Parathyroid adenoma (tissue), 2 donors: Measurements from ENCODE around the gene KRT15.

Experiments used
- H2AFZ ChIP-seq: fragments of 300-600 bp; sonication (generic); one replicate; pipeline ENCODE4 v1.7.0; 2017; ENCODE audit warnings: antibody characterized with exemption, mild to moderate bottlenecking
- H3K27ac ChIP-seq: fragments of 300-600 bp; sonication (generic); one replicate; pipeline ENCODE4 v1.7.0; 2017
- H3K27me3 ChIP-seq: fragments of 300-600 bp; sonication (generic); one replicate; pipeline ENCODE4 v1.7.0; 2017; ENCODE audit warnings: low read length; ENCODE audit not compliant: control insufficient read depth, insufficient read depth
- H3K36me3 ChIP-seq: fragments of 300-600 bp; sonication (generic); one replicate; pipeline ENCODE4 v1.7.0; 2017; ENCODE audit warnings: low read length; ENCODE audit not compliant: control insufficient read depth, insufficient read depth
- H3K4me1 ChIP-seq: fragments of 300-600 bp; sonication (generic); one replicate; pipeline ENCODE4 v1.7.0; 2017; ENCODE audit warnings: control low read depth
- H3K4me2 ChIP-seq: fragments of 300-600 bp; sonication (generic); one replicate; pipeline ENCODE4 v1.7.0; 2017; ENCODE audit warnings: low read length
- H3K4me3 ChIP-seq: fragments of 300-600 bp; sonication (generic); one replicate; pipeline ENCODE4 v1.7.0; 2017; ENCODE audit warnings: low read depth, low read length
- H3K79me2 ChIP-seq: fragments of 300-600 bp; sonication (generic); one replicate; pipeline ENCODE4 v1.7.0; 2017; ENCODE audit warnings: control low read depth
- H3K9ac ChIP-seq: fragments of 300-600 bp; sonication (generic); one replicate; pipeline ENCODE4 v1.7.0; 2017; ENCODE audit warnings: mild to moderate bottlenecking
- H3K9me3 ChIP-seq: fragments of 300-600 bp; sonication (generic); one replicate; pipeline ENCODE4 v1.7.0; 2017; ENCODE audit warnings: low read length; ENCODE audit not compliant: control insufficient read depth
- TF ChIP-seq, protein P1 (sequence below): fragments of 300-600 bp; sonication (generic); IDR thresholded peaks from one replicate; pipeline ENCODE4 v1.7.0; 2017; ENCODE audit warnings: antibody characterized with exemption, mild to moderate bottlenecking
- donor health status: primary hyperparathyroidism.

The KRT15 gene

DNA sequence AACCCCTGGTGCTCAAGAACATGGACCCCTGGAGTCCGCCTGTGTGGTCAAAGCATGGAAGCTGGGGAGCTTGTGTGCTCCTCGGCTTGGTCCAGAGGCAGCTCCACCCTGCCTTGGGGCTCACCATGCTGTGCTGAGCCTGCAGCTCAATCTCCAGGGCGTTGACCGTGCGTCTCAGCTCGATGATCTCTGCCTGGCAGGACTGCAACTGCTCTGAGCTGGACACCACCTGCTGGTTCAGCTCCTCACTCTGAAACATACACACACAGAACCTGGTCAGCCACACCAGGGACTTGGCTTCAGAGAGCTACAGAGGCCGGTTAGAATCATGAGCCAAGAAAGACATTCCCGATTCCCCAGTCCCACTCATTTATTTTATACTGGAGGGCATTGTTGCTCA, 40.5 kb downstream of the KRT15 start:
- H3K9ac ChIP-seq, result no peak overlapping the region
- H3K79me2 ChIP-seq, result no peaks in the 10 kb centered on the region
- no peaks in the 10 kb centered on the region for H3K27me3 ChIP-seq
- TF ChIP-seq, protein P1, sequence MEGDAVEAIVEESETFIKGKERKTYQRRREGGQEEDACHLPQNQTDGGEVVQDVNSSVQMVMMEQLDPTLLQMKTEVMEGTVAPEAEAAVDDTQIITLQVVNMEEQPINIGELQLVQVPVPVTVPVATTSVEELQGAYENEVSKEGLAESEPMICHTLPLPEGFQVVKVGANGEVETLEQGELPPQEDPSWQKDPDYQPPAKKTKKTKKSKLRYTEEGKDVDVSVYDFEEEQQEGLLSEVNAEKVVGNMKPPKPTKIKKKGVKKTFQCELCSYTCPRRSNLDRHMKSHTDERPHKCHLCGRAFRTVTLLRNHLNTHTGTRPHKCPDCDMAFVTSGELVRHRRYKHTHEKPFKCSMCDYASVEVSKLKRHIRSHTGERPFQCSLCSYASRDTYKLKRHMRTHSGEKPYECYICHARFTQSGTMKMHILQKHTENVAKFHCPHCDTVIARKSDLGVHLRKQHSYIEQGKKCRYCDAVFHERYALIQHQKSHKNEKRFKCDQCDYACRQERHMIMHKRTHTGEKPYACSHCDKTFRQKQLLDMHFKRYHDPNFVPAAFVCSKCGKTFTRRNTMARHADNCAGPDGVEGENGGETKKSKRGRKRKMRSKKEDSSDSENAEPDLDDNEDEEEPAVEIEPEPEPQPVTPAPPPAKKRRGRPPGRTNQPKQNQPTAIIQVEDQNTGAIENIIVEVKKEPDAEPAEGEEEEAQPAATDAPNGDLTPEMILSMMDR, result no peak
- no peak overlapping the region for H3K4me2 ChIP-seq
- no peak overlapping the region for H3K4me3 ChIP-seq
- H3K4me1 ChIP-seq, result no peaks in the 10 kb centered on the region
- no peak overlapping the region for H2AFZ ChIP-seq
- no peak overlapping the region for H3K27ac ChIP-seq
- no peaks in the 10 kb centered on the region for H3K36me3 ChIP-seq
- H3K9me3 ChIP-seq, result no peaks in the 10 kb centered on the region

DNA sequence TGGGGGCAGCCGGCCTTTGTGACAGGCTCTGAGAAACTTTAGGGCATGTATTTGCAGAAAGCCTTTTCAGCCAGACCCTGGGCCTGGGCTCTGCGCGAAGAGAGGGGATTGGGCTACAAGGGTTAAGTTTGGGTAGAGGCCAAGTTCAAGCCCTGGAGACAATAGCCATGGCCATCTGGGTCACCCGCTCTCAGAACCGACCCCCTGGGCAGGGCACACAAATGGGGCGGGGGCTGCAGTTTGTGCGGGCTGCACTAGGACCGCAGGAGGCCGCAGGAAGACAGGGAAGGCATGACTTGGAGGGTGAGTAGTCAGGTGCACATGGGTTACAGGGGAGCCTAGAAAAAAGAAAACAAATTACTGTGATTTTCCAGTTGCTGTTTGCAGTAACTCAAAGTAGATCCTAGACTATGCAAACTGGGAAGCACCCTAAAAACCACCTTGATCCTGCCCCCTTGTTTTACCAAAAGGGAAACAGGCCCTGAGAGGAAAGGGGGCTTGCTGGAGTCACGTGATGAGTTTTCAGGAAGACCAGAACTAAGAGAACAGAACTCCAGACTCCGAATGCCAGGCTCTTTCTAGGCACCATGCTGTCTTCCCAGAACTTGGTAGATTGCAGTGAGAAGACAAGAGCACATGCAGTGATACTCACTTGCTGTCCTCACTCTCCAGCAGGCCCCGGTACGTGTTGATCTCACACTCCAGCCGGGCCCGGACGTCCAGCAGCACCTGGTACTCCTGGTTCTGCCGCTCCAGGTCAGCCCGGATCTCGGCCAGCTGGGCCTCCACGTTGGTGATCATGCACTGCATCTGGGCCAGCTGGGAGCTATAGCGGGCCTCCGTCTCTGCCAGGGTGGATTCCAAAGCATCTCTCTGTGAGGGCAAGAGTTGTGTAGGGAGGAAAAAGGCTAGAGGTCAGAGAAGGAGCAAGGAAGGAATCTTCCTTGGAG, 41.5 kb downstream of the KRT15 start:
- Histone ChIP-seq H3K79me2 (no peaks in the 10 kb centered on the region), H2AFZ (no peak overlapping the region), H3K9me3 (no peaks in the 10 kb centered on the region), H3K27ac (no peak overlapping the region), H3K9ac (no peak overlapping the region), H3K4me1 (no peaks in the 10 kb centered on the region), H3K27me3 (no peaks in the 10 kb centered on the region), H3K4me3 (no peak overlapping the region), H3K36me3 (no peaks in the 10 kb centered on the region), H3K4me2 (no peak overlapping the region)
- TF ChIP-seq, protein P1, result no peak

DNA sequence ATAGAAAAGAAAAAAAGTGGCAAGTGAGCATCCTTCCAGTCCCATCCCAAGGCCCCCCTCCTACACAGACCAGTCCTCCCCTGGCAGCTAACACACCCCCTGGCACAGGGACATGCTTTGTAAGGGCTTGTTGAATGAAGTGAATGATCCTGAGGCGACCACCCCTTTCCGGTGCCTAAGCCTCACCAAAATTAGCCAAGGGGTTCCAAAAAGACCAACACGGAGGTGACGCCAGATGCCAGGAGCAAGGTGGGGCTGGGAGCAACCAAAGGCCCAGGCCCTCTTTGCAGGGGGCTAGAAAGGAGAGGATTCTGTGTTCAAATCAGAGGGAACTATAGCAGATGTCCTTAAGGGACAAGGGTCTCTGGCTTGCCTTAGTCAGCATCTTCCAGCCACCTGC, 43.3 kb downstream of the KRT15 start:
- TF ChIP-seq, protein P1, result no peak
- no peaks in the 10 kb centered on the region for H3K79me2 ChIP-seq
- H3K4me2 ChIP-seq, result no peak overlapping the region
- H2AFZ ChIP-seq, result no peak overlapping the region
- H3K9me3 ChIP-seq, result no peaks in the 10 kb centered on the region
- no peak overlapping the region for H3K27ac ChIP-seq
- H3K9ac ChIP-seq, result no peak overlapping the region
- H3K27me3 ChIP-seq, result no peaks in the 10 kb centered on the region
- no peak overlapping the region for H3K4me3 ChIP-seq
- no peaks in the 10 kb centered on the region for H3K4me1 ChIP-seq
- H3K36me3 ChIP-seq, result no peaks in the 10 kb centered on the region

DNA sequence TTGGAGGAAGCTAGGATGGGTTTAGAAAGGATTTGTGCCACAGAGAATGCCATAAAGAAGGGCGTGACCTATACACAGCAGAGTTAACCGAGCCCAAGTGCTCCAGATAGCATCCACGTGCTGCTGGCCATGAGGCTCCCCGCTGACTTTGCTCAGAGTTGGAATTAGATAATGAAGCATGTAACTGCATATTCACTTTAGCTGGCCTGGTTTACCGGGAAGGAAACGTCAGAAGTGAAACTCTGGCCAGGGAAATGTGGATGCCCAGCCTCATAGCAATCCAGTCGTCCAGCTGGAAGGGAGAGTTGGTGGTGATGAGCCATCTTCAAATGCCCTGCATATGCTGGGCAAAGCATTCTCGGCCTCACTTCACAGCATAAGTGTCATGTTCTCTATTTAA, 43.8 kb downstream of the KRT15 start:
- TF ChIP-seq, protein P1, result no peak
- Histone ChIP-seq H2AFZ (no peak overlapping the region), H3K79me2 (no peaks in the 10 kb centered on the region), H3K36me3 (no peaks in the 10 kb centered on the region), H3K9ac (no peak overlapping the region), H3K4me2 (no peak overlapping the region), H3K9me3 (no peaks in the 10 kb centered on the region), H3K27ac (no peak overlapping the region), H3K4me1 (no peaks in the 10 kb centered on the region), H3K4me3 (no peak overlapping the region), H3K27me3 (no peaks in the 10 kb centered on the region)

DNA sequence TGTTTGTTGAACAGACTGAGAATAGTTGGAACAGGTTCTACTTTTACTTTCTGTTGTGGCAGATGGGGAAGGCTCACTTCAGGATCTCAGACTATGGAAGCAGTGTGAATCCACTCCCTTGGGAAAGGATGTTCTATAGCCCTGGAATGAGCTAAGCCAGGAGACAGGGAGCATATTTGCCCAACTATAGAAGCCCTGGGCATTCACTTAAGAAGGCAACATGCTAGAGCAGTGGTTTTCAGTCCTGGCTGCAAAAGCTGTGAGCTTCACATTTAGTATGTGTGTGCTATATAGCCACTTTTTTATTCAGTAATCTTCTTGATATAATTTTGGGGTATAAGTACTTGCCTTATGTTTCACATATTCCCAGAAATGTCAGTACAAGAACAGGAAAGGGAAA, 50.3 kb downstream of the KRT15 start:
- Histone ChIP-seq H3K27ac (no peak overlapping the region), H3K36me3 (no peaks in the 10 kb centered on the region), H3K4me2 (no peak overlapping the region), H3K27me3 (no peaks in the 10 kb centered on the region), H3K4me3 (no peak overlapping the region), H3K4me1 (no peaks in the 10 kb centered on the region), H3K9ac (no peak overlapping the region), H3K9me3 (no peaks in the 10 kb centered on the region), H3K79me2 (no peaks in the 10 kb centered on the region), H2AFZ (no peak overlapping the region)
- TF ChIP-seq, protein P1, result no peak
